ENCODE results near the gene PCGF3. TPM values are rescaled to one million over a fixed set of nuclear protein-coding genes. Genes with fewer than 3 reads are reported as not detected.

The PCGF3 gene
- total RNA-seq, 4 donors from 2014 or later: 31.7 to 35.3 (median 34.7) TPM

GRCh38 chr4:742742-743311 lies 37.2 kb downstream of the PCGF3 start:
- 74% methylated on average over 16 of the region's 26 CpGs for WGBS
- Histone ChIP-seq H3K27ac (replicated peaks in 1 of 4) (no peak overlapping the region), H3K4me1 (peaks cover 0 to 6% (median 0%) of the 10 kb centered on the region in 4 donors), H3K4me3 (no peak overlapping the region), H3K36me3 (peaks cover 4 to 65% (median 51%) of the 10 kb centered on the region in 4 donors), H3K27me3 (no peaks in the 10 kb centered on the region), H3K9me3 (no peaks in the 10 kb centered on the region)
- TF ChIP-seq POLR2AphosphoS5 (IDR thresholded peaks at IDR 0.05) (peak; percentile 19 to 30), EP300 (IDR thresholded peaks at IDR 0.05) (no peak), CTCF (IDR thresholded peaks at IDR 0.05) (peak; percentile 82 to 97 (median 86)), POLR2A (IDR thresholded peaks at IDR 0.05; ENCODE audit: low read depth) (no peak)
- no peak for DNase-seq (ENCODE audit: extremely low spot score)
- intact Hi-C loops (cut with DNase I): no loop called here

- H3K9me3 ChIP-seq: no peaks in the 10 kb centered on the region
- WGBS: 80% methylated on average over 22 of the region's 22 CpGs
- no peak for TF ChIP-seq CTCF (IDR thresholded peaks at IDR 0.05)
- no peak for TF ChIP-seq POLR2AphosphoS5 (IDR thresholded peaks at IDR 0.05)
- no peak for TF ChIP-seq EP300 (IDR thresholded peaks at IDR 0.05)
- TF ChIP-seq POLR2A (IDR thresholded peaks at IDR 0.05; ENCODE audit: low read depth): no peak
- H3K36me3 ChIP-seq: peaks cover 4 to 65% (median 51%) of the 10 kb centered on the region in 4 donors
- intact Hi-C loops (cut with DNase I): no loop called here
- no peak overlapping the region for H3K4me3 ChIP-seq
- no peaks in the 10 kb centered on the region for H3K27me3 ChIP-seq
- peak overlapping the region in 1 of 4 donors; percentile 16 for H3K27ac ChIP-seq (replicated peaks in 1 of 4)
- DNase-seq (ENCODE audit: extremely low spot score): no peak
- H3K4me1 ChIP-seq: peaks cover 0 to 6% (median 0%) of the 10 kb centered on the region in 4 donors
Measured at GRCh38 chr4:743463-744211, 38.0 kb downstream of the PCGF3 start.

- no peak for DNase-seq (ENCODE audit: extremely low spot score)
- Histone ChIP-seq H3K4me3 (no peak overlapping the region), H3K9me3 (no peaks in the 10 kb centered on the region), H3K4me1 (peaks cover 0 to 6% (median 1%) of the 10 kb centered on the region in 4 donors), H3K36me3 (peaks cover 4 to 60% (median 46%) of the 10 kb centered on the region in 4 donors), H3K27ac (replicated peaks in 1 of 4) (no peak overlapping the region), H3K27me3 (no peaks in the 10 kb centered on the region)
- 90% methylated on average over 33 of the region's 44 CpGs for WGBS
- intact Hi-C loops (cut with DNase I): no loop called here
- no peak for TF ChIP-seq POLR2A (IDR thresholded peaks at IDR 0.05; ENCODE audit: low read depth)
- no peak for TF ChIP-seq POLR2AphosphoS5 (IDR thresholded peaks at IDR 0.05)
- TF ChIP-seq EP300 (IDR thresholded peaks at IDR 0.05): no peak
Measured at GRCh38 chr4:744212-744841, 38.7 kb downstream of the PCGF3 start.

- Histone ChIP-seq H3K36me3 (peaks cover 3 to 48% (median 42%) of the 10 kb centered on the region in 4 donors), H3K4me1 (peaks cover 8 to 22% (median 17%) of the 10 kb centered on the region in 4 donors), H3K9me3 (no peaks in the 10 kb centered on the region), H3K27ac (replicated peaks in 1 of 4) (no peak overlapping the region), H3K27me3 (no peaks in the 10 kb centered on the region), H3K4me3 (no peak overlapping the region)
- intact Hi-C loops (cut with DNase I): no loop called here
- WGBS: 95% methylated on average over 23 of the region's 34 CpGs
- no peak for DNase-seq (ENCODE audit: extremely low spot score)
- TF ChIP-seq POLR2A (IDR thresholded peaks at IDR 0.05; ENCODE audit: low read depth) (no peak), POLR2AphosphoS5 (IDR thresholded peaks at IDR 0.05) (no peak), CTCF (IDR thresholded peaks at IDR 0.05) (no peak), EP300 (IDR thresholded peaks at IDR 0.05) (no peak)
Measured at GRCh38 chr4:747546-748170, 42.0 kb downstream of the PCGF3 start.

All from esophagus muscularis mucosa (tissue), 4 donors.